Natural killer cell treated with Interleukin-12 subunit alpha and Interleukin-12 subunit beta and Interleukin-15 and Interleukin-18, amount 100 ng/mL, for 72 hours (primary cell): ENCODE measurements around the gene MBIP. TPM values are rescaled to one million over a fixed set of nuclear protein-coding genes. Genes with fewer than 3 reads are reported as not detected.

Experiments
- ATAC-seq, 2 donors: fragments of 150-1000 bp; cut with Tn5 transposase in 1 of 2; sonication (Bioruptor Pico), chemical (Tn5 transposase) in 1 of 2; 2 replicates each; pipeline ENCODE4 v1.10.0; 2021
- DNase-seq: peaks from one replicate; pipeline ENCODE4 v3.0.0; 2022; ENCODE audit warnings: low spot score
- H3K27ac Mint-ChIP-seq, 2 donors: 1 replicate in 1 of 2; 2 replicates in 1 of 2; pipeline ENCODE4 v1.8.0; 2022; ENCODE audit warnings: mixed read lengths in 2 of 2, mild to moderate bottlenecking in 1 of 2, moderate library complexity in 1 of 2
- H3K27me3 Mint-ChIP-seq, 2 donors: 1 replicate in 1 of 2; 2 replicates in 1 of 2; pipeline ENCODE4 v1.8.0; 2022; ENCODE audit warnings: mixed read lengths in 2 of 2
- H3K36me3 Mint-ChIP-seq: one replicate; pipeline ENCODE4 v1.8.0; 2022; ENCODE audit warnings: mixed read lengths
- H3K4me1 Mint-ChIP-seq, 2 donors: 1 replicate in 1 of 2; 2 replicates in 1 of 2; pipeline ENCODE4 v1.8.0; 2022; ENCODE audit warnings: low read depth in 2 of 2, mixed read lengths in 2 of 2, mild to moderate bottlenecking in 1 of 2
- H3K4me3 Mint-ChIP-seq: one replicate; pipeline ENCODE4 v1.8.0; 2022; ENCODE audit warnings: mixed read lengths
- H3K9me3 Mint-ChIP-seq: 2 replicates; pipeline ENCODE4 v1.8.0; 2022; ENCODE audit warnings: mixed read lengths
- total RNA-seq, 2 donors: library from RNA; stranded (reverse); gene quantifications; one replicate each; pipeline ENCODE4 v1.2.3, GENCODE V29; 2022

MBIP gene
- total RNA-seq, 2 donors from 2014 or later, result 20.2 to 24.5 TPM

GRCh38 chr14:36301159-36301558 is 19.3 kb downstream of the MBIP start:
- no peaks in the 10 kb centered on the region for H3K27me3 Mint-ChIP-seq
- no peaks in the 10 kb centered on the region for H3K4me1 Mint-ChIP-seq
- H3K36me3 Mint-ChIP-seq, result peaks cover 26% of the 10 kb centered on the region
- ATAC-seq, result no peak
- no peak overlapping the region for H3K4me3 Mint-ChIP-seq
- no peak overlapping the region for H3K27ac Mint-ChIP-seq
- H3K9me3 Mint-ChIP-seq, result no peaks in the 10 kb centered on the region
- no peak for DNase-seq

- no peak for DNase-seq
- no peaks in the 10 kb centered on the region for H3K4me1 Mint-ChIP-seq
- ATAC-seq, result no peak
- H3K27ac Mint-ChIP-seq, result no peak overlapping the region
- no peaks in the 10 kb centered on the region for H3K27me3 Mint-ChIP-seq
- peaks cover 18% of the 10 kb centered on the region for H3K36me3 Mint-ChIP-seq
- no peak overlapping the region for H3K4me3 Mint-ChIP-seq
- H3K9me3 Mint-ChIP-seq, result no peaks in the 10 kb centered on the region
Measured at GRCh38 chr14:36300337-36300736, 20.1 kb downstream of the MBIP start.

GRCh38 chr14:36295642-36296627 is 24.5 kb downstream of the MBIP start:
- ATAC-seq (no peak), DNase-seq (no peak)
- Mint-ChIP-seq H3K36me3 (peaks cover 14% of the 10 kb centered on the region), H3K4me3 (no peak overlapping the region), H3K27ac (no peak overlapping the region), H3K4me1 (no peaks in the 10 kb centered on the region), H3K27me3 (no peaks in the 10 kb centered on the region), H3K9me3 (no peaks in the 10 kb centered on the region)

- DNase-seq (no peak), ATAC-seq (no peak)
- Mint-ChIP-seq H3K36me3 (peaks cover 14% of the 10 kb centered on the region), H3K27ac (no peak overlapping the region), H3K27me3 (no peaks in the 10 kb centered on the region), H3K4me1 (no peaks in the 10 kb centered on the region), H3K4me3 (no peak overlapping the region), H3K9me3 (no peaks in the 10 kb centered on the region)
Measured at GRCh38 chr14:36294543-36294942, 25.9 kb downstream of the MBIP start.

GRCh38 chr14:36293824-36294223 is 26.6 kb downstream of the MBIP start:
- ATAC-seq, result no peak
- Mint-ChIP-seq H3K27ac (no peak overlapping the region), H3K4me1 (no peaks in the 10 kb centered on the region), H3K27me3 (no peaks in the 10 kb centered on the region), H3K36me3 (peaks cover 14% of the 10 kb centered on the region), H3K9me3 (no peaks in the 10 kb centered on the region), H3K4me3 (no peak overlapping the region)
- no peak for DNase-seq

- DNase-seq, result no peak
- Mint-ChIP-seq H3K9me3 (peaks cover 1% of the 10 kb centered on the region), H3K4me1 (no peaks in the 10 kb centered on the region), H3K27ac (no peak overlapping the region), H3K27me3 (peaks cover 9 to 16% of the 10 kb centered on the region in 2 donors), H3K4me3 (no peak overlapping the region), H3K36me3 (no peaks in the 10 kb centered on the region)
- ATAC-seq, result no peak
Measured at GRCh38 chr14:36289954-36290353, 30.5 kb downstream of the MBIP start.

- Mint-ChIP-seq H3K4me1 (no peaks in the 10 kb centered on the region), H3K36me3 (no peaks in the 10 kb centered on the region), H3K9me3 (peaks cover 2% of the 10 kb centered on the region), H3K4me3 (no peak overlapping the region), H3K27ac (no peak overlapping the region), H3K27me3 (peaks cover 11 to 25% of the 10 kb centered on the region in 2 donors)
- DNase-seq (no peak), ATAC-seq (no peak)
Measured at GRCh38 chr14:36288496-36288895, 31.9 kb downstream of the MBIP start.

GRCh38 chr14:36284971-36285595 is 35.4 kb downstream of the MBIP start:
- H3K27me3 Mint-ChIP-seq, result peaks cover 14 to 34% of the 10 kb centered on the region in 2 donors

GRCh38 chr14:36281309-36281708 is 39.1 kb downstream of the MBIP start:
- Mint-ChIP-seq H3K27me3 (peaks cover 11 to 29% of the 10 kb centered on the region in 2 donors), H3K36me3 (no peaks in the 10 kb centered on the region), H3K9me3 (peaks cover 2% of the 10 kb centered on the region), H3K27ac (no peak overlapping the region), H3K4me1 (no peaks in the 10 kb centered on the region), H3K4me3 (no peak overlapping the region)
- no peak for ATAC-seq
- DNase-seq, result no peak

More at GRCh38 chr14:36284971-36285595, 35.4 kb downstream of the MBIP start:
- Mint-ChIP-seq H3K36me3 (no peaks in the 10 kb centered on the region), H3K9me3 (peaks cover 2% of the 10 kb centered on the region), H3K27ac (no peak overlapping the region), H3K4me1 (no peaks in the 10 kb centered on the region), H3K4me3 (no peak overlapping the region)
- ATAC-seq (no peak), DNase-seq (no peak)

GRCh38 chr14:36279306-36280190 is 40.9 kb downstream of the MBIP start:
- H3K4me1 Mint-ChIP-seq, result no peaks in the 10 kb centered on the region
- no peak overlapping the region for H3K4me3 Mint-ChIP-seq
- H3K9me3 Mint-ChIP-seq, result no peaks in the 10 kb centered on the region
- H3K36me3 Mint-ChIP-seq, result no peaks in the 10 kb centered on the region
- ATAC-seq, result no peak
- H3K27me3 Mint-ChIP-seq, result peaks cover 8 to 23% of the 10 kb centered on the region in 2 donors
- DNase-seq, result no peak
- H3K27ac Mint-ChIP-seq, result no peak overlapping the region

- H3K9me3 Mint-ChIP-seq, result no peaks in the 10 kb centered on the region
- no peaks in the 10 kb centered on the region for H3K36me3 Mint-ChIP-seq
- DNase-seq (no peak), ATAC-seq (no peak)
- H3K27me3 Mint-ChIP-seq, result peaks cover 25 to 41% of the 10 kb centered on the region in 2 donors
- peaks cover 3 to 5% of the 10 kb centered on the region in 2 donors for H3K4me1 Mint-ChIP-seq
- no peak overlapping the region for H3K4me3 Mint-ChIP-seq
- no peak overlapping the region for H3K27ac Mint-ChIP-seq
Measured at GRCh38 chr14:36275741-36276140, 44.7 kb downstream of the MBIP start.

GRCh38 chr14:36271939-36272907 is 48.2 kb downstream of the MBIP start:
- peaks cover 33 to 51% of the 10 kb centered on the region in 2 donors for H3K27me3 Mint-ChIP-seq
- DNase-seq, result no peak
- no peak for ATAC-seq
- H3K9me3 Mint-ChIP-seq, result no peaks in the 10 kb centered on the region
- no peak overlapping the region for H3K27ac Mint-ChIP-seq
- H3K4me1 Mint-ChIP-seq, result peaks cover 3 to 5% of the 10 kb centered on the region in 2 donors
- H3K4me3 Mint-ChIP-seq, result peak overlapping the region; percentile 19
- H3K36me3 Mint-ChIP-seq, result no peaks in the 10 kb centered on the region
